OCI-LY1 (cell line): ENCODE measurements around the gene PIK3CA.

Experiments
- EZH2 ChIP-seq: fragments of 200-600 bp; sonication (generic), shearing (Covaris generic); IDR thresholded peaks from 2 replicates; pipeline ENCODE4 v1.8.0; 2017; ENCODE audit warnings: borderline replicate concordance, mixed run types, mild to moderate bottlenecking, antibody characterized with exemption, low read length, moderate library complexity, mixed read lengths
- TF ChIP-seq, protein P1 (sequence below): fragments of 200-600 bp; sonication (generic), shearing (Covaris generic); IDR thresholded peaks from 2 replicates; pipeline ENCODE4 v1.5.1; 2017; ENCODE audit warnings: mild to moderate bottlenecking, antibody characterized with exemption, low read length, moderate library complexity, mixed read lengths

DNA sequence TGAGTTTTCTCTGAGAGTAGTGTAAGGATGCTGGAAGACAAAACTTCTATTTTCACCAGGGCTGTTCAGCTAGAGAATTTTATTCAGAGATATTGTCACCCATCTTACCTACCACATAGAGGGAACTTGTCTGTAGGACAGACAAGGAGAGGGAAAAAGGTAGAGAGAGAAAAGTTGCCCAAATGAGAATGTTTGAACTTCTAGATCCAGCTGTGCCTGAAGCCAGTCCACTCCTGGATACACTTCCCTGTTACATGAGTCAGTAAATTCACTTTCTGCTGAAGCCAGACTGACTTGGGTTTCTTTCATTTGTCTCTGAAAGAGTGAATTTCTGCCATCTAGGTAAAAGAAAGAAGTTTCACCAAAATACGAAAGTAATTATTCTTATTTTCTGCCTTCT is 130.0 kb downstream of the PIK3CA start:
- TF ChIP-seq, protein P1, sequence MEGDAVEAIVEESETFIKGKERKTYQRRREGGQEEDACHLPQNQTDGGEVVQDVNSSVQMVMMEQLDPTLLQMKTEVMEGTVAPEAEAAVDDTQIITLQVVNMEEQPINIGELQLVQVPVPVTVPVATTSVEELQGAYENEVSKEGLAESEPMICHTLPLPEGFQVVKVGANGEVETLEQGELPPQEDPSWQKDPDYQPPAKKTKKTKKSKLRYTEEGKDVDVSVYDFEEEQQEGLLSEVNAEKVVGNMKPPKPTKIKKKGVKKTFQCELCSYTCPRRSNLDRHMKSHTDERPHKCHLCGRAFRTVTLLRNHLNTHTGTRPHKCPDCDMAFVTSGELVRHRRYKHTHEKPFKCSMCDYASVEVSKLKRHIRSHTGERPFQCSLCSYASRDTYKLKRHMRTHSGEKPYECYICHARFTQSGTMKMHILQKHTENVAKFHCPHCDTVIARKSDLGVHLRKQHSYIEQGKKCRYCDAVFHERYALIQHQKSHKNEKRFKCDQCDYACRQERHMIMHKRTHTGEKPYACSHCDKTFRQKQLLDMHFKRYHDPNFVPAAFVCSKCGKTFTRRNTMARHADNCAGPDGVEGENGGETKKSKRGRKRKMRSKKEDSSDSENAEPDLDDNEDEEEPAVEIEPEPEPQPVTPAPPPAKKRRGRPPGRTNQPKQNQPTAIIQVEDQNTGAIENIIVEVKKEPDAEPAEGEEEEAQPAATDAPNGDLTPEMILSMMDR = no peak
- TF ChIP-seq EZH2 = no peak
